Stimulated activated CD8-positive, alpha-beta memory T cell treated with anti-CD3 and anti-CD28 coated beads, Interleukin-12 subunit alpha, Interleukin-12 subunit beta, amount 100 ng/mL, for 4 hours (primary cell): Measurements from ENCODE around the gene OR13C4.
"Not testable (repeated sequence)": the region's sequence is repeated elsewhere in the genome, so short reads cannot be mapped to it uniquely, and the experiment has no call there.

Experiments
- DNase-seq: peaks from one replicate; pipeline ENCODE4 v3.0.0-alpha.2; 2020; ENCODE audit warnings: low read depth

The OR13C4 gene

GRCh38 chr9:104527109-104527508, at the start of gene OR13C4:
TSS of gene OR13C4 (minus strand) at chr9:104527209. CDS start at chr9:104527209, 0 bp downstream.
- no peak for DNase-seq

- DNase-seq: no peak
These were observed 48.4 kb upstream of the OR13C4 start for GRCh38 chr9:104575456-104575855.

GRCh38 chr9:104572612-104573011, 45.6 kb upstream of the OR13C4 start:
- DNase-seq: no peak

- no peak for DNase-seq
These were observed 41.9 kb upstream of the OR13C4 start, which contains the start of gene OR13C8 for GRCh38 chr9:104568868-104569267. TSS of gene OR13C8 (plus strand) at chr9:104569168. CDS start at chr9:104569168, 0 bp downstream.

- DNase-seq: no peak
These were observed 37.3 kb upstream of the OR13C4 start for GRCh38 chr9:104564358-104564757.

- DNase-seq: no peak
These were observed 30.0 kb upstream of the OR13C4 start for GRCh38 chr9:104556830-104557634.

GRCh38 chr9:104555521-104555920, 28.5 kb upstream of the OR13C4 start:
- DNase-seq: no peak

- no peak for DNase-seq
These were observed 26.3 kb upstream of the OR13C4 start for GRCh38 chr9:104553261-104553660.

GRCh38 chr9:104544644-104545043, 17.6 kb upstream of the OR13C4 start:
- no peak for DNase-seq

- DNase-seq: no peak
These were observed 12.3 kb upstream of the OR13C4 start for GRCh38 chr9:104539275-104539674.

GRCh38 chr9:104536756-104537155, 9.7 kb upstream of the OR13C4 start, which contains the start of gene OR13C3:
TSS of gene OR13C3 (minus strand) at chr9:104536856. CDS start at chr9:104536723, 133 bp downstream.
- no peak for DNase-seq

- DNase-seq: not testable (repeated sequence)
These were observed 6.8 kb downstream of the OR13C4 start for GRCh38 chr9:104520241-104520640.

- no peak for DNase-seq
These were observed 12.1 kb downstream of the OR13C4 start for GRCh38 chr9:104514901-104515300.

GRCh38 chr9:104506565-104506964, 20.4 kb downstream of the OR13C4 start:
- DNase-seq: no peak

- no peak for DNase-seq
These were observed 23.0 kb downstream of the OR13C4 start, which contains the start of gene OR13F1 for GRCh38 chr9:104503963-104504362. TSS of gene OR13F1 (plus strand) at chr9:104504263. CDS start at chr9:104504263, 0 bp downstream.

- no peak for DNase-seq
These were observed 23.6 kb downstream of the OR13C4 start for GRCh38 chr9:104503440-104503839.

GRCh38 chr9:104494808-104495207, 32.2 kb downstream of the OR13C4 start:
- DNase-seq: no peak

- DNase-seq: no peak
These were observed 42.0 kb downstream of the OR13C4 start for GRCh38 chr9:104485014-104485413.

GRCh38 chr9:104482921-104483570, 44.0 kb downstream of the OR13C4 start:
- DNase-seq: no peak
